GM20000 (cell line): ENCODE data around the gene RMND5B.
A peak's percentile ranks its signal among the peaks of the same experiment; 100 is the strongest.

Experiments
- DNase-seq: peaks from one replicate; pipeline ENCODE4 v3.0.0; 2012; ENCODE audit warnings: low spot score
- TF ChIP-seq, protein P1 (sequence below): IDR thresholded peaks from 2 replicates; pipeline ENCODE4 v1.5.1; 2012; ENCODE audit warnings: mild to moderate bottlenecking, control low read depth; ENCODE audit errors: extremely low read depth, missing control alignments

Gene RMND5B

DNA sequence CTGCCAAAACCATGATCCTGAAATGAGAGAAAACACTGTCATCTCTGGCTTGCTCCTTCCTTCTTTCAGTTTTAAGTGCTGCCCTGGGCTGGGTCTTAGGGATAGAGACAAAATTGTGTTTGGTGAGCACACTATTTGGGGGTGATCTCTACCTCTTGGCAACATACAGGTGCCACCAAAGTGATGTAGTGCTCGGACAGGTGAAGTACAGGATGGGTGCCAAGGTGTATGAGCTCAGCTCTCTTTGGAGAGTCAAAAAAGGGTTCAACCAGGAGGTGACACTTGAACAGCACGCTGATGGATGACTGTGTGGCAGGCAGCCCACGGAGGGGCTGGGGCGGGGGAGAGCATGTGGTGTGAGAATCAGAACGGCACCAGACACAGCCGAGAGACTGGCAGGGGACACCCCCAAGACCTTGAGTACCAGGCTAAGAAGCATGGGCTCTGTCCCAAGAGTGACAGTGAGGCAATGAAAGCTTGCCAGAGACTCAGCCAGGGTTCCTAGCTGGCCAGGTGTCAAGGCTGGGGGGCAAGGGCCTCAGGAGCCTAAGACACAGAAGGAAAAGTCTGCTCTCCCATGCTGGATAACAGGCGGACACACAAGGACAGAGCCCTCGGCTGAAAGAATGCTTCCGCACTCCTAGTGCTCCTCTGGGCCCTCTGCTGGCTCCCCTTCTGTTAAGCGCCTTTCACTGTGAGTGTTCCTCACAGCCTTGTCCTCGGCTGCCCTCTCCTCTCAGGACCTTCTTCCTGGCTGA is 20.3 kb downstream of the RMND5B start:
- TF ChIP-seq, protein P1, sequence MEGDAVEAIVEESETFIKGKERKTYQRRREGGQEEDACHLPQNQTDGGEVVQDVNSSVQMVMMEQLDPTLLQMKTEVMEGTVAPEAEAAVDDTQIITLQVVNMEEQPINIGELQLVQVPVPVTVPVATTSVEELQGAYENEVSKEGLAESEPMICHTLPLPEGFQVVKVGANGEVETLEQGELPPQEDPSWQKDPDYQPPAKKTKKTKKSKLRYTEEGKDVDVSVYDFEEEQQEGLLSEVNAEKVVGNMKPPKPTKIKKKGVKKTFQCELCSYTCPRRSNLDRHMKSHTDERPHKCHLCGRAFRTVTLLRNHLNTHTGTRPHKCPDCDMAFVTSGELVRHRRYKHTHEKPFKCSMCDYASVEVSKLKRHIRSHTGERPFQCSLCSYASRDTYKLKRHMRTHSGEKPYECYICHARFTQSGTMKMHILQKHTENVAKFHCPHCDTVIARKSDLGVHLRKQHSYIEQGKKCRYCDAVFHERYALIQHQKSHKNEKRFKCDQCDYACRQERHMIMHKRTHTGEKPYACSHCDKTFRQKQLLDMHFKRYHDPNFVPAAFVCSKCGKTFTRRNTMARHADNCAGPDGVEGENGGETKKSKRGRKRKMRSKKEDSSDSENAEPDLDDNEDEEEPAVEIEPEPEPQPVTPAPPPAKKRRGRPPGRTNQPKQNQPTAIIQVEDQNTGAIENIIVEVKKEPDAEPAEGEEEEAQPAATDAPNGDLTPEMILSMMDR: no peak
- no peak for DNase-seq

DNA sequence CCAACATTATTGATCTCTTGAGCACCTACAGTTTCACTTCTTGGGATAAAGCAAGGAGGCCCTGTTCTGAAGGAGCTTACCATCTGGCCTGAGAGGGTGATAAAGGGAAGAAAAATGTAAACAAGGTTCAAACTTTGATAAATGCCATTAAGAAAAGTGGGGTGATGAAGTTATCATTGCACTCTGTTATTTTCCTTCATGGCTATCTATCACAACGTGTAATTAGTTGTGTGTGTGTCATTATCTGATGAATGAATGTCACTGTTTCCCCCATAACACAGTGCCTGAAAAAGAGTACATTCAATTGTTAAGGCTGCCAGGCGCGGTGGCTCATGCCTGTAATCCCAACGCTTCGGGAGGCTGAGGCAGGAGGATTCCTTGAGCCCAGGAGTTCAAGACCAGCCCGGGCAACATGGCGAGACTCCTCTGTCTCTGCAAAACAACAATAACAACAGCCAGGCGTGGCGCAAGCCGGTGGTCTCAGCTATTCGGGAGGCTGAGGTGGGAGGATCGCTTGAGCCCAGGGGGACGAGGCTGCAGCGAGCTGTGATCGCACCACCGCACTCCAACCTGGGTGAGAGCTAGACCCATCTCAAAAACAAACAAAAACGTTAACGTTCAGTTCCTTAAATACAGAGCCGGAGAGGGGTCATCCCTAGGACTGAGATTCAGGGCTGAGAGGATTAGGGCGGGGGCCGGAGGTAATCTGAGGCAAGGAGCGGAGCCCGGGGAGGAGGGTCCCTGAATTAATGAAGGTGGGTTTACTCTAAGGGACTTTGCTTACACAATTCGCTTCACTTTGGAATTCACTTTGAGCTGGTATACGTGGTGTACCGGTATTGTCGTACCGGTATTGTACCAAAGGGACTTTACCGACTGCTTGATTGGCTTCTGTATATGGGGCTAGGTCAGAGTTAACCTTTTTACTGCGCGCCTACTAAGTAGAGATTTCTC is 22.0 kb downstream of the RMND5B start:
- no peak for DNase-seq
- TF ChIP-seq, protein P1: no peak

DNA sequence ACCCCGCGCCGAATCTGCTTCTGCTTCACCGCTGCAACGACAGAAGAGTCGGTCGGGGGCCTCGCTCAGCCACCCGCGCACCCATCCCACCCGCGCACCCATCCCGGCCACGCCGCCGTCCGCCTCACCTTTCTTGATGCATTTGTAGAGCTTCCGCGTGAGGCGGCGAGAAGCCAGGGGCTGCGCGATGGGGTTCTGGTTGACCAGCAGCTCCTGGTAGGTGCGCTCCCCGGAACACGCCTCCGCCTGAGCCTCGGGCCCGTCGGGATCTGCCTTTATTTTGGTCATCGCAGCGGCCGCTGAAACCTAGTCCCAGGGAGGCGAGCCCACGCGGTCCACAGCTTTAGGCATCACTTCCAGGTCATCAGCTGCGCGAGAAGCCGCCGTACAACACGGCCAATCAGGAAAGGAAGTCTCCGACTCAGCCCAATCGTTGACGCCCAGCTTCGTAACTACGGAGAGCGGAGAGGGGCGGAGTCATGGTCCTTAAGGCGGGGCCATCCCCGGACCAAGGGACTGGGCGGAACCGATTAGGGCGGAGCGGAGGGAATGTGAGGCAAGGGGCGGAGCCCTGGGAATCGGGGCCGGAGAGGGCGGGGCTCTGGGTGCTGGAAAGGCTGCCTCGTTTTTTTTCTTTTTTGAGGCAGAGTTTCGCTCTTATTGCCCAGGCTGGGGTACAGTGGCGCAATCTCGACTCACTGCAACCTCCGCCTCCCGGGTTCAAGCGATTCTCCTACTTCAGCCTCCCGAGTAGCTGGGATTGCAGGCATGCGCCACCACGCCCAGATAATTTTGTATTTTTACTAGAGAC is 22.9 kb downstream of the RMND5B start, which contains the start of gene NHP2:
NHP2 (minus strand) TSS at position 356 of the 811 bp plus-strand sequence; CDS start at position 288, 68 bp downstream.
- TF ChIP-seq, protein P1: no peak
- peak; percentile 97 for DNase-seq

DNA sequence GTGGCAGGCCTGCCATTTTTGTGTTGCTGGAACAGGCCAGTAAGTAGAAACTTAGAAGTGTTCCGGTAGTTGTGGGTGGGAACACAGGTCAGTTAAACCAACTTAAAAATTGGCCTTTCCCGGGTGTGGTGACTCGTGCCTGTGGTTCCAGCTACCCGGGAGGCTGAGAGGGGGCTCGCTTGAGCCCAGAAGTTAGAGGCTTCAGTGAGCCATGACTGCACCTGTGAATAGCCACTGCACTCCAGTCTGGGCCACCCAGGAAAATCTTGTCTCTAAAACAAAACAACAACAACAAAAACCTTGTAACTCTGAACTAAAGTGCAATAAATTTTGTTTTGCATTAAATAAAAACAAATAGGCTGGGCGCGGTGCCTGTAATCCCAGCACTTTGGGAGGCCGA is 24.3 kb downstream of the RMND5B start:
- DNase-seq: no peak
- TF ChIP-seq, protein P1: no peak

DNA sequence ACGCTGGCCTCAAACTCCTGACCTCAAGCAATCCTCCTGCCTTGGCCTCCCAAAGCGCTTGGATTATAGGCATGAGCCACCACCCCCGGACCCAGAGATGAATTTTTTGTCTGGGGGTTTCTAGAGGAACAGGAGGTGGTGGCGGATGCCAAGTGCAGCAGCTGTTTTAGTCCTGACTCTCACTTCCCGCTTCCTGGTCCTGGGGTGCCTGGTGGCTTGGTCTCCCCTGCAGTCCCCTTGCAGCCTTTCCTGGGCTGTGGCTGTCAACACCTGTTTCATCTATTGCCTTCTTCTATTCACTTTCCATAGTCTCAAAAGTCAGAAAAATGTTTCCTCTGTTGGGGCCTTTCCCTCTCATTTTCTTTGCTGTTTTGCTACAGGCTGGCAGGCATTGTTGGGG is 29.4 kb downstream of the RMND5B start:
- TF ChIP-seq, protein P1: no peak
- no peak for DNase-seq

DNA sequence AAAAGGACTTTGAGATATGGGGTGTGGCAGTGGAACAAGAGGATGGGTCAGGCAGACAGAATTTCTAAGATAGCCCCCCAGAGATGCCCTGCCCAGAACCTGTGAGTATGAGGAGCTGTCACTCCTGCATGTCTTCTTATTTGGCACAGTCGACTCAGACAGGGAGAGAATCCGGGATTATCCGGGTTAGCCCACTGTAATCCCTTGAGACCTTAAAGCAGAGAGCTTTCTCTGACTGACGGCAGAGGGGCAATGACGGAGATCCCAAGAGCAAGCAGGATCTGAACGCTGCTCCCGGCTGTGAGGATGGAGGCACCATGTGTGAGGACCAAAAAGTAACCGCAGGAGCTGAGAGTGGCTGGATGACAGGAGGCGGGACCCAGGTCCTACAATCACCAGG is 31.7 kb downstream of the RMND5B start:
- TF ChIP-seq, protein P1: no peak
- DNase-seq: no peak
